Activated naive CD4-positive, alpha-beta T cell treated with anti-CD3 and anti-CD28 coated beads, Interleukin-2, amount 50 U/mL, for 24 hours (primary cell): ENCODE data around the gene CFAP100.
A peak's percentile ranks its signal among the peaks of the same experiment; 100 is the strongest.

Source experiments
- H3K27ac Mint-ChIP-seq: one replicate; pipeline ENCODE4 v1.8.0; 2021; ENCODE audit warnings: mild to moderate bottlenecking, mixed read lengths
- H3K27me3 Mint-ChIP-seq: one replicate; pipeline ENCODE4 v1.8.0; 2021; ENCODE audit warnings: mixed read lengths
- H3K36me3 Mint-ChIP-seq: one replicate; pipeline ENCODE4 v1.8.0; 2021; ENCODE audit warnings: mixed read lengths
- H3K4me1 Mint-ChIP-seq: one replicate; pipeline ENCODE4 v1.8.0; 2021; ENCODE audit warnings: mixed read lengths
- H3K4me3 Mint-ChIP-seq: one replicate; pipeline ENCODE4 v1.8.0; 2021; ENCODE audit warnings: mild to moderate bottlenecking, mixed read lengths
- H3K9me3 Mint-ChIP-seq: one replicate; pipeline ENCODE4 v1.8.0; 2021; ENCODE audit warnings: mixed read lengths

CFAP100 gene

DNA sequence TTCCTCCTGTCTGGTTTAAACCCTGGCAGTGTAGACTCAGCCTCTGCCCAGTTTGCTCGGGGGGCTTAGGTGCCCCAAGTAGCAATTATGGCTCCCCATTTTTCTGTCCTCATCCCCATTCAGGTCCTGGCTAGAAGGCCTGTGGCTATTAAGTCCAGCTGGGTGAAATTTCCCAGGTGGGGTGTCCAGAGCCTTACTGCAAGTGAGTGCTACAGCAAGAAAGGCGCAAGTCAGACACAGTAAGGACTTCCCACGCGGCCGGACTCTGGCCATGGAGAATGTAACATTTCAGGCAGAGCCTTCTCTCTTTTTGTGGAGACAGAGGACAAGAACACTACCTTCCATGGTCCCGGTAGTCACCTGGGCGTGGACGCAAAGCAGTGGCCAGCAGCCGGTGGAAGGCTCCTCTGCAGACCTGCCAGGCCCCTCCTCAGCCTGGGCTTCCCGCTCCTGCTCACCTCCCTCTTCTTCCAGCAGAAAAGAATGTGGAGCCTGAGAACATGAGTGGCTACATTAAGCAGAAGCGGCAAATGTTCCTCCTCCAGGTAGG, 23.3 kb downstream of the CFAP100 start:
- Mint-ChIP-seq H3K4me3 (no peak overlapping the region), H3K27ac (no peak overlapping the region), H3K27me3 (peaks cover 10% of the 10 kb centered on the region), H3K9me3 (no peaks in the 10 kb centered on the region), H3K4me1 (no peaks in the 10 kb centered on the region), H3K36me3 (no peaks in the 10 kb centered on the region)

DNA sequence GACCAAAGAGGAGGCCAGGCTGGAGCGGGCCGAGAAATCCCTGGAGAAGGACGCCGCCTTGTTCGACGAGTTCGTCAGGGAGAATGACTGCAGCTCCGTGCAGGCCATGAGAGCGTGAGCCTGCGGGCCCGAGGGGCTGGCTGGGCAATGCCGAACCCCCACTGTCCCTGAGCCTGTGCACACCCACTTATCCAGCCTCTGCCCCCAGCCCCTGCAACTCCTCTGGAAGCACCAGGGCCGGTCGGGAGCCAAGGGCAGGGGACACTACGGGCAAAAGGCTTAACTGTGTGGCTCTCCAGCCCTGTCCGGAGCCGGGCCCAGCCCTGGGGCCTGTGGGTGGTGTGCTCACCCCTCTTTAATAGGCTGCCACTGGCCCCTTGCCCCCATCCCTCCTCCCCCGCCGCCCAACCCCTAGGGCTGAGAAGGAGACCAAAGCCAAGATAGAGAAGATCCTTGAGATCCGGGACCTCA, 24.0 kb downstream of the CFAP100 start:
- H3K9me3 Mint-ChIP-seq = no peaks in the 10 kb centered on the region
- H3K4me3 Mint-ChIP-seq = no peak overlapping the region
- H3K27ac Mint-ChIP-seq = no peak overlapping the region
- H3K27me3 Mint-ChIP-seq = peaks cover 10% of the 10 kb centered on the region
- no peaks in the 10 kb centered on the region for H3K4me1 Mint-ChIP-seq
- no peaks in the 10 kb centered on the region for H3K36me3 Mint-ChIP-seq

DNA sequence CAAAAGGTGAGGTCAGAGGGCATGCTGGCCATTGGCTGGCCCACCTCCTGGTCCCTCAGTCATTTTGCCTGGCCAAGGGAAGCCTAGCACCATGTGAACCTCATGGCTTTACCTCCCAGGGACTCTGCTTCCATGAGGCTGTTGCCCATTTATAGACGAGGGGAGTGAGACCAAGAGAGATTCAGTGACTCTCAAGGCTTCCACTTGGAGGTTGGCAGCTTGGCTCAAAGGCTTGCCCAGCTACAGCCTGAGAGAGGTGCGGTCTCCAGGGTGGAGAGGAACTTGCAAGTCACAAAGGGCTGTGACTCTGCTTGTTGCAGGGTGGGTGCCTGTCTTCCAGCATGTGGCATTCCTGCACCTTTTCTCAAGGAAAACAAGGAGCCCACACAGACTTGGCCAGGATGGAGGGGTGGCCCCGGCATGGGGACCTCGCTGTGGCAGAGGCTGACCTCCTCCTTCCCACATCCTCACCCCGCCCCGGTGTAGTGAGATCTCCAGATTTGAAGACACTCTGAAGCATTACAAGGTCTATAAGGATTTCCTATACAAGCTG, 24.5 kb downstream of the CFAP100 start:
- H3K4me3 Mint-ChIP-seq = no peak overlapping the region
- H3K36me3 Mint-ChIP-seq = no peaks in the 10 kb centered on the region
- peaks cover 7% of the 10 kb centered on the region for H3K27me3 Mint-ChIP-seq
- no peak overlapping the region for H3K27ac Mint-ChIP-seq
- no peaks in the 10 kb centered on the region for H3K9me3 Mint-ChIP-seq
- H3K4me1 Mint-ChIP-seq = no peaks in the 10 kb centered on the region

DNA sequence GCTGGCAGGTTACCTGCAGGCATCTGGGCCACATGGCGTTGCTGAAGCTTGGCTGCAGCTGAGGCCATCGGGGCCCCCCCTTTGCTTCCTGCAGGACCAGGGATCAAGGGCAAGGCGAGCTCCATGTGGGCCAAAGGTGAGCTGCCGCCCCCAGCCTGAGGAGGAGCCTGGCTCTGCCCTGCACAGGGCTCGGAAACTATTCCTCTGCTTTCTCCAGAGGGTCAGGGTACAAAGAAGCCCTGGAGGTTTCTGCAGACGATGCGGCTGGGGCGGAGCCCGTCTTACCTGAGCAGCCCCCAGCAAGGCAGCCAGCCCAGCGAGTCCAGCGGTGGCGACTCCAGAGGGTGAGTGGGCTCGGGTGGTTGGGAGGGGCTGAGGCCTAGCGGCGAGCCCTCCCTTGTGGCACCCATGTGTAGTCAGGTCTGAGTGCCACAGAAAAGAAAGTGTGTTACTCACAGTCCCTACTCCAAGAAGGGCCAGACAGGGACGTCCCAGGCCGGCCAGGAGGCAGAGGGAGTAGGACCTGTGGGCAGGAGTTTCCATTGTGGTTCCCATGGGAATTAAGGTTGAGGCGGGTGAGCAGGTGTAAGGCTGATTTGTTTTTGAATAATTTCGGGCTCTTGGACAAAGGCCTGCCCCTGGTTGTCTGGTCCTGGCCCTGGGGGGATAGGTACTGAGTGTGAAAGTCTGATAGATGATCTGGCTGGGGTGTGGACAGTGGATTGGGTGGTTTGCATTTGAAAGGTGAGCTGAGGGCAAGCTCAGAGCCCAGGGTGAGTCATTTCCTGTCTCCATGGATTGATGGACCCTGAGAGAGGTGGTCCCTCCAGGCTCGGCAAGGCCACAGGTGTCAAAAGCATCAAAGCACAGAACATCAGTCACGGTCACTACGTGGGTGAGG, 25.4 kb downstream of the CFAP100 start:
- peaks cover 1% of the 10 kb centered on the region for H3K27me3 Mint-ChIP-seq
- no peaks in the 10 kb centered on the region for H3K9me3 Mint-ChIP-seq
- no peaks in the 10 kb centered on the region for H3K36me3 Mint-ChIP-seq
- no peak overlapping the region for H3K4me3 Mint-ChIP-seq
- H3K27ac Mint-ChIP-seq = no peak overlapping the region
- no peaks in the 10 kb centered on the region for H3K4me1 Mint-ChIP-seq

DNA sequence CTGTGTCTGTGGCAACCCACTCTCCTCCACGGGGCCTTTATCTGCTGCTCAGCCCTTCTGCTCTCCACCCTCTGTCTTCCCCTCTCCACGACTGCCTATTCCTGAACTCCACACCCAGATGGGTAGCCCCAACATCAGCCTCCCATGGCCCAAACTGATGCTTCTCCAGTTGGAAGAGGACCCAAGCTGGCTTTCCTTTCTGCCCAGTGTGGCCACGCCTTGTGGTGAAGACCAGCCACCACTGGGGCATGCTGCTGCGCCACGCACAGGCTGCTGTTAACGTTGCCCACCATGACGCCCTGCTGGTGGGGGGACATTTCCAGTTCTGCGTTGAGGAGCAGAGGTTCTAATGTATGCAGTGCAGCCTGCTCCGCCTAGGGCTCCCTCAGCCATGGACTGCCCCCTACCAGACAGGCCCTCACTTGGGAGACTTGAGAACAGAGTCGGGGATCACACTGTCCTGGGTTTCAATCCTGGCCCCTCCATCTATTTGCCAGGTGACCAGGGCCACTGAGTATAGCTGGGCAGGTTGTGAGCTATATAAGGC, 26.9 kb downstream of the CFAP100 start:
- Mint-ChIP-seq H3K4me3 (no peak overlapping the region), H3K27me3 (no peaks in the 10 kb centered on the region), H3K27ac (no peak overlapping the region), H3K4me1 (no peaks in the 10 kb centered on the region), H3K9me3 (peaks cover 6% of the 10 kb centered on the region), H3K36me3 (peaks cover 6% of the 10 kb centered on the region)

DNA sequence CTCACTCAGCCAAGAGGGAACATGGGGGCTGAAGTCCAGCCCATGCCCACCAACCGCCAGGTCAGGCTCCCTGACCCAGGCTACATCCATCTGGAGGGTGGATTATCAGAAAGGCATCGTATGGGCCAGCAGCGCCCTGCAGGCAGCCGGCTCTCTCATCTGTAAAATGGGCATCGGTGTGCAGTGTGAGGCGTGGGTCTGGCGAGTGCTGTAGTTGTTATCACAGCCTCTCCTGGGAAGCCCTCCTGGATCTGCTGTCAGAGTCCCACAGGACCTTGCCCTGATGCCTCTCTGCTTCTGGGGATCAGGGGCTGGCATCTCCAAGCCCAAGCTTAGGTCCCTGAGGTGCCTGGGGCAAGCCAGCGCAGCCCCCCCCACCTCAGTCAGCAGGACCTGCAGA, 27.4 kb downstream of the CFAP100 start:
- H3K36me3 Mint-ChIP-seq = peaks cover 6% of the 10 kb centered on the region
- H3K27me3 Mint-ChIP-seq = no peaks in the 10 kb centered on the region
- peaks cover 6% of the 10 kb centered on the region for H3K9me3 Mint-ChIP-seq
- H3K4me1 Mint-ChIP-seq = no peaks in the 10 kb centered on the region
- H3K4me3 Mint-ChIP-seq = no peak overlapping the region
- H3K27ac Mint-ChIP-seq = no peak overlapping the region

DNA sequence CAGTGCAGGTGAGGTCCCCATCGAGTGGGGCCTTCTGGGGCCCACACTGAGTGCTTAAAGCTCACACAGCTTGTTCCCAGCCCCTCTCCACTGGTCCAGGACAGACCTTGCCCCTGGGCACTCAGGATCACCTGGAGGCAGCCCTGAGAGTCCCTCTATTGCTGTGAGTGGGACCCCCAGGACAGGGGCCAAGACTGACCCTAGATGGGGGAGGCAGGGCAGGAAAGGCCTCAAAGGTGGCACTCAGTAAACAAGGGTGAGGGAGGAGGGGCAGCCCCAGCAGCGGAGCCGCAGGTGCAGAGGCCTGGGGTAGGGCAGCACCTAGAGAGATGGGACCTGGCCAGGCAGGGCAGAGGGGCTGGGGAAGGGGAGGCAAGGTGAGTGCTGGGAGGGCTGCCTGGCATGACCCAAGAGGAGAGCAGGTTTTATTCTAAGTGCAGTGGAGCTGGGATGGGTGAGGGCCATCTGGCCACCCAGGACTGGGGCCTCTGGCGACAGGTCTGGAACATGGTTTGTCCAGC, 27.9 kb downstream of the CFAP100 start:
- H3K27ac Mint-ChIP-seq = no peak overlapping the region
- peaks cover 7% of the 10 kb centered on the region for H3K36me3 Mint-ChIP-seq
- no peaks in the 10 kb centered on the region for H3K4me1 Mint-ChIP-seq
- peaks cover 6% of the 10 kb centered on the region for H3K9me3 Mint-ChIP-seq
- no peaks in the 10 kb centered on the region for H3K27me3 Mint-ChIP-seq
- no peak overlapping the region for H3K4me3 Mint-ChIP-seq

DNA sequence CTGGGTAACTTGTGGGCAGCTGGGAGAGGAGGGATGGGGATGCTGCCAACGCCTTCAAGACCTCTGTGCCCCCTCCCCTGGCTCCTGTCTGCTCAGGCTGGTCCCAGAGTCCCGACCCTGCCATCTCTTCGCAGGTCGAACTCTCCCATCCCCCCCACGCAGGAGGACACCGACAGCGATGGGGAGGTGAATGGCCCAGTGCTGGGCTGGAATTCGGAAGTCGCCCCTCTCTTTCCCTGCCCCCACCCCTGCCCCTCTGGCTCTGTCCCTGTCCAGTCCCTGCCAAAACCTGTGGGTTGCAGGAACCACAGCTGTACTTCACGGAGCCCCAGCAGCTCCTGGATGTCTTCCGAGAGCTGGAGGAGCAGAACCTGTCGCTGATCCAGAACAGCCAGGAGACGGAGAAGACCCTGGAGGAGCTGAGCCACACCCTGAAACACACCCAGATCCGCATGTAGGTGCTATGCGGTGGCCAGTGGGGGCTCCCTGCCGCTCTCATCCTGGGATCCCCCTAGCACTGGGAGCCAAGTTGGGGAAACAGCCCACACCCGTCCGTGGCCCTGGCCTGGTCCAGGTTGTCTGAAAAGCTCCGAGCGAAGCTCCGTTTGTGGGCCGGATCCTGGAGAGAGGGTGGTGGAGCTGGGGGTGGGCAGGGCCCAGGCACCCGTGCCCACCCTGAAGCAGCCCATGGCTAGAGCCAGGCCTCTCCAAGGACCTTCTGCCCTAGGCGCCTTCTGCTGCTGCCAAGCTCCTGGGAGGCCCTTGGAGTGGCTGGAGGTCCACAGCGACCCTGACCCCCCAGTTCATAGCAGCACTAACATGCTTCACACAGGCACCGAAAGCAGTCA, 28.7 kb downstream of the CFAP100 start:
- Mint-ChIP-seq H3K4me1 (no peaks in the 10 kb centered on the region), H3K9me3 (peaks cover 6% of the 10 kb centered on the region), H3K4me3 (no peak overlapping the region), H3K36me3 (peaks cover 8% of the 10 kb centered on the region), H3K27me3 (no peaks in the 10 kb centered on the region), H3K27ac (no peak overlapping the region)

DNA sequence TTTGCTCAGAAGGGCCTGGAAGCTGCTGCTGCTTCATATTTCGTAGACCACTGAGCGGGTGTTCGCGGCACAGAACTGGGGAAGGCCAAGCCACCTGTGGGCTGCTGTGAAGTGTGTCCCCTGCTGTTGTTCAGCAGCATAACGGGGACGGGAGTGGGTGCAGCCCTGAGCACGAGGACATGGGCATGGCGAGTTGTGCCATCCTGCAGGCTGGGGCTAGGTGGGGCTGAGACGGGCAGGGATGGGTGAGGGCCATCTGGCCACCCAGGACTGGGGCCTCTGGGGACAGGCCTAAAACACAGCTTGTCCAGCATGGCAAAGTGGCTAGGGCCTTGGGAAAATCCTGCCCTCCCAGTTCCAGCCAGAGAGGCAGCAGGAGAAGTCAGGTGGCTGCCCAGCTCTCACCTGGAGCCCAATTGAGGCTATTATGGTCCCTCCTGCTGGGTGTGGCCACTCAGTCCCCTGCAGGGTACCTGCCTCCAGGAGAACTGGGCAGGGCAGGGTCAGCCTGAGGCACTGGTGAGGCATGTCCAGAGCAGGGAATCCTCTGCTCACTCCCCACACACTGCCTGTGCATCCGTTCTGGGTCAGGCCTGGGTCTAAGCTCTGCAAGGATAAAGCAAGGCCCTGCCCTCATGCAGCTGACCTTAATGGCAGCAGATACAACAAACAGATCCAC, 29.5 kb downstream of the CFAP100 start:
- no peak overlapping the region for H3K27ac Mint-ChIP-seq
- H3K9me3 Mint-ChIP-seq = peaks cover 6% of the 10 kb centered on the region
- no peak overlapping the region for H3K4me3 Mint-ChIP-seq
- no peaks in the 10 kb centered on the region for H3K4me1 Mint-ChIP-seq
- peaks cover 8% of the 10 kb centered on the region for H3K36me3 Mint-ChIP-seq
- no peaks in the 10 kb centered on the region for H3K27me3 Mint-ChIP-seq

DNA sequence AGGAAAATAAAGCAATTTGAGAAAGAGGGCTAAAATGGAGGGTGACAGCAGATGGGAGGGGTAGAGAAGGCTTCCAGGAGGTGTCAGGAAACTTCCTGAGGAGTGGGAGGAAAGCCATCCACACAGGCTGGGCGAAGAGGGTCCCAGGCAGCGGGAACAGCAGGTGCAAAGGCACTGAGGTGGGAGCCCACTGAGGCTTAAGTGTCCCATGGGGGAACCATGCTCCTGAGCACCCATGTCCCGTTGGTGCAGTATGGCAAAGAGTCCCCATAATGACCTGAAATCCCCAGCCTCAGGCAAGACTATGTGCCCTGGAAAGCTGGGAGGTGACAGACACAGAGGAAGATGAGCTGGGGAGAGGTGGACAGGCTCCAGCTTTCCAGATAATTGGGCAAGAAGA, 30.0 kb downstream of the CFAP100 start:
- peaks cover 6% of the 10 kb centered on the region for H3K9me3 Mint-ChIP-seq
- no peaks in the 10 kb centered on the region for H3K4me1 Mint-ChIP-seq
- H3K4me3 Mint-ChIP-seq = no peak overlapping the region
- H3K27me3 Mint-ChIP-seq = no peaks in the 10 kb centered on the region
- peaks cover 8% of the 10 kb centered on the region for H3K36me3 Mint-ChIP-seq
- no peak overlapping the region for H3K27ac Mint-ChIP-seq

DNA sequence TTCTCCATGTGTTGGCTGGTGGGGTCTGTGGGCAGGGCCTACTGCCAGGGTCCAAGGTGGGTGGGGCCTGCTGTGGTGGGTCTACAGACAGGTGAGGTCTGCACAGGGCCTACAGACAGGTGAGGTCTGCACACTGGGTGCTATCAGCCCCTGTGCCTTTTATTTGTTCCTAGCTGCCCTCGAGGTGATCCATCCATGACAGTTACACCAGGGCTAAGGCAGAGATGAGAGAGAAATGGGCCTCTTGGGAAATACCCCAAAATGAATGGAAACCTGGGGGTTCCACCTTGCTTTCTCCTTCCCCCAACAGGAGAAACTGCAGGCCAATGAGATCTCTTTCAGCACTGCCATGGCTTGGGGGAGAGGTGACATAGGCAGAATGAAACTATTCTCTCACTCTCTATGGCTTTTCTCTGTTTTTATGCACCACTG, 36.4 kb downstream of the CFAP100 start:
- no peaks in the 10 kb centered on the region for H3K9me3 Mint-ChIP-seq
- H3K27me3 Mint-ChIP-seq = no peaks in the 10 kb centered on the region
- no peaks in the 10 kb centered on the region for H3K4me1 Mint-ChIP-seq
- peaks cover 11% of the 10 kb centered on the region for H3K36me3 Mint-ChIP-seq
- no peak overlapping the region for H3K4me3 Mint-ChIP-seq
- H3K27ac Mint-ChIP-seq = no peak overlapping the region

DNA sequence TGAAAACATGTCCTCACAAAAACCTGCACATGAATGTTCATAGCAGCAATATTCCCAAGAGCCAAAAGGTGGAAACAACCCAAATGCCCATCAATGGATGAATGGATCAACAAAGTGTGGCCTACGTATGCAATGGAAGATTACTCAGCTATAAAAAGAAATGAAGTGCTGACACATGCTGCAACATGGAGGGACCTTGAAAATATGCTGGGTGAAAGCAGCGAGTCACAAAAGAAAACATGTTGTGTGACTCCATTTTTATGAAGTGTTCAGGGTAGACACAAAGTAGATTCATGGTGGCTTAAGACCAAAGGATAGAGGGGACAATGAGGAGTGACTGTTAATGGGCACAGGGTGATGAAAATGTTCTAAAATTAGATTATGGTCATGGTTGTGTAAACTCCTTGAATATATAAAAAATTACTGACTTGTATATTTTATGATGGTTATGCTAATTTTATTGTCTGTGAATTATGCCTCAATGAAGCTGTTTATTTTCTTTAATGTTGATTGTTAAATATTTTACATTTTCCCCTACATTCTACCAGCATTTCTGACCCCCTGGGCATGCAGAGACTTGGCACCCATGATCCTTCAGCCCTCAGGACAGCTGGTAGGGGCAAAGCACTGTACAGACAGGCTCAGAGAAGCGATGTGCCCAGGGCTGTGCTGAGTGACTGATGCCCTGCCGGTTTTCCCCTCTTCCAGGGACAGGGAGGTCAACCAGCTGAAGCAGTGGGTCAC, 37.8 kb downstream of the CFAP100 start:
- no peaks in the 10 kb centered on the region for H3K9me3 Mint-ChIP-seq
- no peaks in the 10 kb centered on the region for H3K27me3 Mint-ChIP-seq
- peak overlapping the region; percentile 31 for H3K27ac Mint-ChIP-seq
- no peaks in the 10 kb centered on the region for H3K4me1 Mint-ChIP-seq
- H3K36me3 Mint-ChIP-seq = peaks cover 19% of the 10 kb centered on the region
- H3K4me3 Mint-ChIP-seq = no peak overlapping the region

DNA sequence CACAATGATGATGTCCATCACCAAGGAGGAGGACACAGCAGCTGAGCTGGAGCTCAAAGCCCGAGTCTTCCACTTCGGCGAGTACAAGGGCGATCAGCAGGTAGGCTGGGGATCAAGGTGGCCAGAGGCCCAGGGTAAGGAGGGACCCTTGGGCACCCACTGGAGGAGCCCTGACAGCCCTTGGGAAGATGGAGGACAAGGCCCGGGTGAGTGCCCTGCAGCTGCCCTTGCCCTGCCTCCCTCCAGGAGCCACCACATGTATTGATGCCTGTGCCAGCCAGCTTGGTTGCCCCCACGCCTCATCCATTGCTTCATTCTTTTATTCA, 38.4 kb downstream of the CFAP100 start:
- no peak overlapping the region for H3K27ac Mint-ChIP-seq
- peaks cover 19% of the 10 kb centered on the region for H3K36me3 Mint-ChIP-seq
- H3K27me3 Mint-ChIP-seq = no peaks in the 10 kb centered on the region
- H3K4me1 Mint-ChIP-seq = no peaks in the 10 kb centered on the region
- no peaks in the 10 kb centered on the region for H3K9me3 Mint-ChIP-seq
- no peak overlapping the region for H3K4me3 Mint-ChIP-seq

DNA sequence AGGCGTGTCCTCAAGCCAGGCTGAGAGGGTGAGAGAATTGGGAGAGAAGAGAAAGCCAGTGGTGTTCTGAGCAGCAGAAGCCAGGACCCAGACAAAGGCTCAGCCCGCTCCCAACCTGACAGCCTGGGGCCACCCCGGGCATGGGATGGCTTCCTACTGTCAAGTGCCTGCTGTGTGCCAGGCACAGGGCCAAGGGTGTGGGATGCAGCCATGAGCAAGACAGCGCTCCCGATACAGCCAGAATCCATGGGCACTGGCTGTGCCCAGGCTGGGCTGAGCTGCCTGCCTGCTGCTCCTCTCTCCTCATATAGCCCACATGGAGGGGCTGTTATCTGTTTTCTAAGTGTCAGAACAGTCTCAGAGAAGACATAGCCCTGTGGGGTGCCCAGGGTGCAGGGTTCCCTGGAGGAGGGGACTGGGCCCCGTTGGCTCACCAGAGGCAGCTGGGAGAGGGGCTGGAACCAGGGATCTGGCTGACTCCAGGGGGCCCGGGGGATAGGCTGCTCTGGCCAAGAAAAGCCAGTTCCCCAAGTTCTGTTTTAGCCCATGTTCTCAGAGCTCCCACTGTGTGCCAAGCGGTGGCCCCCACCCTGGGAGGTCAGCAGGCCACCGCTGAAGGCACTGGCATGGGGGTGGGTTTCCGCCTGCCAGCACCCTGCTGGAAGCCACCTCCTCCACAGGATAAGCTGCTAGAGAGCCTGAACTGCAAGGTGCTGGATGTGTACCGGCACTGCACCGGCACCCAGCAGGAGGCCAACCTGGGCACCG, 39.0 kb downstream of the CFAP100 start:
- Mint-ChIP-seq H3K4me1 (no peaks in the 10 kb centered on the region), H3K36me3 (peaks cover 19% of the 10 kb centered on the region), H3K27me3 (no peaks in the 10 kb centered on the region), H3K9me3 (no peaks in the 10 kb centered on the region), H3K27ac (no peak overlapping the region), H3K4me3 (no peak overlapping the region)
